Activated CD8-positive, alpha-beta T cell treated with anti-CD3 and anti-CD28 coated beads for 36 hours (primary cell): Measurements from ENCODE around the gene GDI2. TPM values are rescaled to one million over a fixed set of nuclear protein-coding genes. Genes with fewer than 3 reads are reported as not detected.

Experiments used
- ATAC-seq: fragments of 200-7000 bp; cut with Tn5 transposase; one replicate; pipeline ENCODE4 v1.10.0; 2021; ENCODE audit warnings: mild to moderate bottlenecking, moderate library complexity
- CTCF ChIA-PET: fragments of 350-600 bp; sonication (Branson Sonifier 250); formaldehyde crosslinking; loops from one replicate; lab custom pipeline; 2021; ENCODE audit warnings: antibody characterized with exemption; lab: Charles Lee
- POLR2A ChIA-PET: fragments of 350-600 bp; sonication (Branson Sonifier 250); formaldehyde crosslinking; loops from one replicate; lab custom pipeline; 2021; ENCODE audit warnings: antibody characterized with exemption; lab: Charles Lee
- DNase-seq: peaks from one replicate; pipeline ENCODE4 v3.0.0-alpha.2; 2020
- H3K27ac Mint-ChIP-seq: one replicate; pipeline ENCODE4 v1.8.0; 2021; ENCODE audit warnings: mild to moderate bottlenecking, mixed read lengths
- H3K27me3 Mint-ChIP-seq: one replicate; pipeline ENCODE4 v1.8.0; 2021; ENCODE audit warnings: mixed read lengths
- H3K36me3 Mint-ChIP-seq: one replicate; pipeline ENCODE4 v1.8.0; 2021; ENCODE audit warnings: low read depth, mixed read lengths
- H3K4me1 Mint-ChIP-seq: one replicate; pipeline ENCODE4 v1.8.0; 2021; ENCODE audit warnings: low read depth, mixed read lengths
- H3K4me3 Mint-ChIP-seq: one replicate; pipeline ENCODE4 v1.8.0; 2021; ENCODE audit warnings: mild to moderate bottlenecking, moderate library complexity, mixed read lengths
- H3K9me3 Mint-ChIP-seq: one replicate; pipeline ENCODE4 v1.8.0; 2021; ENCODE audit warnings: mixed read lengths
- CTCF ChIP-seq: fragments of 200-600 bp; IDR thresholded peaks from one replicate; pipeline ENCODE4 v1.8.0; 2022; ENCODE audit warnings: antibody characterized with exemption, mild to moderate bottlenecking
- intact Hi-C: fragments of 100-400 bp; cut with micrococcal nuclease; formaldehyde crosslinking; loops from one replicate; pipeline ENCODE4 v1.10.0; 2022
- total RNA-seq, 2 experiments: library from RNA; stranded (reverse); gene quantifications; one replicate each; pipeline ENCODE4 v1.2.3, GENCODE V29; 2021

GDI2 gene
- total RNA-seq, 2 experiments from 2014 or later = 288 to 291 TPM

- Mint-ChIP-seq H3K9me3 (no peaks in the 10 kb centered on the region), H3K27me3 (no peaks in the 10 kb centered on the region), H3K4me3 (no peak overlapping the region), H3K36me3 (peaks cover 38% of the 10 kb centered on the region), H3K4me1 (peaks cover 13% of the 10 kb centered on the region), H3K27ac (peak overlapping the region; percentile 22)
- intact Hi-C loops = no loop called here
- CTCF ChIA-PET = interaction anchor here (1.1 kb wide), 1 partner anchor 38 kb away, joined by 3 read pairs; no protein-coding TSS in a partner anchor
- DNase-seq = no peak
- POLR2A ChIA-PET = no interaction called here
- no peak for TF ChIP-seq CTCF
- no peak for ATAC-seq
Observed at GRCh38 chr10:5723692-5724091, 89.5 kb downstream of the GDI2 start.

- Mint-ChIP-seq H3K9me3 (no peaks in the 10 kb centered on the region), H3K27ac (no peak overlapping the region), H3K4me3 (no peak overlapping the region), H3K36me3 (peaks cover 21% of the 10 kb centered on the region), H3K27me3 (no peaks in the 10 kb centered on the region), H3K4me1 (peaks cover 26% of the 10 kb centered on the region)
- ChIA-PET CTCF (no interaction called here), POLR2A (no interaction called here)
- ATAC-seq (no peak), DNase-seq (no peak)
- no peak for TF ChIP-seq CTCF
- intact Hi-C loops = no loop called here
Observed at GRCh38 chr10:5720182-5720581, 93.1 kb downstream of the GDI2 start.

DNA sequence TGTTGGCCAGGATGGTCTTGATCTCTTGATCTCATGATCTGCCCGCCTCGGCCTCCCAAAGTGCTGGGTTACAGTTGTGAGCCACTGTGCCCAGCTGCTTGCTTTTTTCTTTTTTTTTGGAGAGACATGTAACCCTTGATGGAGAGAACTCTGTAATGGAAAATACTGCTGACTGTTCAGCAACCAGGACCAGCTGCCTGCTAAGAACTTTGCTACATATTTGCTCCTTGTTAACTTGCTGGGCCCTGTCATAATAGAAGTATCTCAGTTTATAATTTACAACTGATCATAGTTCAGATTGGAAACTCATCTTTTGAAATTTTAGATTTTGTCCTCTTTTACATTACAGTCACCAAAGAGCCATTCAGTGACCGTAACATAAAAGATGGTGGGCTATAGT, 93.7 kb downstream of the GDI2 start:
- Mint-ChIP-seq H3K4me3 (no peak overlapping the region), H3K27me3 (no peaks in the 10 kb centered on the region), H3K9me3 (no peaks in the 10 kb centered on the region), H3K4me1 (peaks cover 30% of the 10 kb centered on the region), H3K36me3 (peaks cover 21% of the 10 kb centered on the region), H3K27ac (no peak overlapping the region)
- CTCF ChIA-PET = interaction anchor here (1.0 kb wide), 1 partner anchor 15 kb away, joined by 3 read pairs; no protein-coding TSS in a partner anchor
- no peak for ATAC-seq
- POLR2A ChIA-PET = no interaction called here
- TF ChIP-seq CTCF = no peak
- intact Hi-C loops = no loop called here
- DNase-seq = no peak

Other genes starting within 250 kb of the GDI2 start
- 1 to 10 TPM; 8.9 to 9.2 TPM for gene ASB13, start 146.8 kb downstream of the GDI2 start, total RNA-seq
- gene TASOR2, start 128.6 kb downstream of the GDI2 start, total RNA-seq = 10 to 100 TPM; 61.4 to 69.9 TPM
- 1 to 10 TPM; 7.5 to 7.8 TPM for gene ANKRD16, start 76.5 kb upstream of the GDI2 start, total RNA-seq
- 10 to 100 TPM; 47.2 to 51.3 TPM for gene FBH1, start 76.8 kb upstream of the GDI2 start, total RNA-seq
- 10 to 100 TPM; 23.5 to 25.1 TPM for gene IL15RA, start 164.1 kb upstream of the GDI2 start, total RNA-seq
- gene IL2RA, start 248.9 kb upstream of the GDI2 start, total RNA-seq = 100 to 1,000 TPM; 868 to 874 TPM